Activated CD4-positive, CD25-positive, alpha-beta regulatory T cell treated with anti-CD3 and anti-CD28 coated beads, Interleukin-2, amount 50 U/mL, for 24 hours (primary cell): ENCODE measurements around the gene DLGAP1.
"Not testable (repeated sequence)": the region's sequence is repeated elsewhere in the genome, so short reads cannot be mapped to it uniquely, and the experiment has no call there.

ENCODE experiments used
- ATAC-seq, 2 donors: fragments of 150-1000 bp; cut with Tn5 transposase; one replicate each; pipeline ENCODE4 v1.10.0; 2021; ENCODE audit warnings: mild to moderate bottlenecking in 1 of 2, moderate library complexity in 1 of 2

Gene DLGAP1

GRCh38 chr18:3709205-3709604 is 745.9 kb downstream of the DLGAP1 start:
- ATAC-seq: no peak

DNA sequence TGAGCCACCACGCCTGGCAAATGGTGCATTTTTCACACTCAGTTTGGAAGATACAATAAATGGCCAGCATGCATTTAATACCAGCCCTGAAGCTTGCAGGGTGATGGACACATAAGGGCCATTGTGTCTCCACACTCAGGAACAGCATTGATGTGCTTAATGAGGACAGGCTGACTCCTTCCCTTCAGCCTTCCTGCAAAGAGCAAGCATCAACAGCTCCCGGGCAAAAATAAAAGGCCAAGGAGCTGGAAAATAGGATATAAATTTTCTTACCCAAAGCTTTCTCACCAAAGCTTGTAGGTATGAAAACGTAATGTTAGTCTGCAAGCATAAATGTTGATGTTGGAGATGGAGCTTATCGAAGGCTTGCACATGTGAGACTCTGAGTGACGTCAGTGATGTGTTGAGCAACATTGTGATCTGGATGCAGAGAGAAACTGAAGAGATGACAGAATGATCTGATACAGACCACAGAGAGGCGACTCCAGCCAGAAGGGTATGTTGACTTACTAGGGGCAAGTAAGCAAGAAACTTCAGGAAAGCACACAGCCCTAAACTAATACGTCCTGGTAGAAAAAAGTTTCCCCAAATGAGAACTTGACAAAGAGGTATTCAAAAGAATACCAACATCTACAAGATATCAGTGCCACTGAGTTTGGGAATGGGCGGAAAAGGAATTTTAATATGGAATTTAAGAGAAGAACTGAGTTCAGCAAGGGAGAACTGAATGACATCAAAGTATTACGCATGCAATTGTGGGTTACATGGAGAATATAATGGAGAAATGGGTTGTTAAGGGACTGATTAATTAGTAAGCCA is 748.6 kb downstream of the DLGAP1 start:
- no peak for ATAC-seq

DNA sequence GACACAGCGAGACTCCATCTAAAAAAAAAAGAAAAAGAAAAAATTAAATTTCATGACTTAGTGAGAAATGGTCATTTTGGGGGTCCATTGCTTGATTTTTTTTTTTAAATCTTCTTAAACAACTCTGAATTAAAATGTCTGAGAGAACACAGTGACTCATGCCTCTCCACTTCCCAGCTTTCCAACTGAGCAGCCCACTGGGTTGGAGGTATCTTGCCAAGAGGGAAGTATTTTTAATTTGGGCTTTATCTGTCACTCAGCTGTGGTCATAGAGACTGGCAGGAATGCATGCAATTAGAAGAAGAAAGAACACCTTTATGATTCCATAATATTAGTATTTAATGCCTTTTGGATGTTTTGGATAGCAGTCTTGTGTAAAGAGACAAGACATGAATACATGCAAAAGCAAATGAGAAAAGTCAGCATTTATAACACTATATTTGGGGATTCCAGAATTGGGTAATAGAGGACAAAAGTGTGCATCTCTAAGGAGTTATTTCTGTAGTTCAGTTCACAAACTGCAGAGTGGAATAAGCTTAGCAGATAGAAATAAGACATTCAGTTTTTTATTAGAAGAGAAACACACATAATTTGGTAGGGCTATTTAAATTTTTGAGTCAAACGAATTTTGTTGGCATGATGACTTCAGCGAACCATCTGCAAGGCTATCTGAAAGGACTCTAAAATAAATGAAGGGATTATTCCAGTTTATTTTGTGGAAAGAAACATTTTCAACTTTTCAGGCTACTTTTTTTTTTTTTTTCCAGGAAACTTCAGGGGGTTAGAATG is 750.4 kb downstream of the DLGAP1 start:
- no peak for ATAC-seq

GRCh38 chr18:3703732-3704176 is 751.4 kb downstream of the DLGAP1 start:
- ATAC-seq: no peak

DNA sequence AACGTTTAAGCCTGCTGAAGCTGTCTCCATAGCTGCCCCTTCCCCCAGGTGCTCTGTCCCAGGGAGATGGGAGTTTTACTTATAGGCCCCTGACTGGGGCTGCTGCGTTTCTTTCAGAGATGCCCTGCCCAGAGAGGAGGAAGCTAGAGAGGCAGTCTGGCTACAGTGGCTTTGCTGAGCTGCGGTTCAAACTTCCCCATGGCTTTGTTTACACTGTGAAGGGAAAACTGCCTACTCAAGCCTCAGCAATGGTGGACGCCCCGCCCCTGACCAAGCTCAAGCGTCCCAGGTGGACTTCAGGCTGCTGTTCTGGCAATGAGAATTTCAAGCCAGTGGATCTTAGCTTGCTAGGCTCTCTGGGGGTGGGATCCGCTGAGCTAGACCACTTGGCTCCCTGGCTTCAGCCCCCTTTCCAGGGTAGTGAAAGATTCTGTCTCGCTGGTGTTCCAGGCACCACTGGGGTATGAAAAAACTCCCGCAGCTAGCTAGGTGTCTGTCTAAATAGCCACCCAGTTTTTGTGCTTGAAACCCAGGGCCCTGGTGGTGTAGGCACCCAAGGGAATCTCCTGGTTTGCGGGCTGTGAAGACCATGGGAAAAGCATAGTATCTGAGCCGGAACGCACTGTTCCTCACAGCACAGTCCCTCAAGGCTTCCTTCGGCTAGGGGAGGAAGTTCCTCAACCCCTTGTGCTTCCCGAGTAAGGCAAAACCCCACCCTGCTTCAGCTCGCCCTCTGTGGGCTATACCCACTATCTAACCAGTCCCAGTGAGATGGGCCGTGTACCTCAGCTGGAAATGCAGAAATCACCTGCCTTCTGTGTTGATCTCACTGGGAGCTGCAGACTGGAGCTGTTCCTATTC is 755.2 kb downstream of the DLGAP1 start:
- ATAC-seq: not testable (repeated sequence)

DNA sequence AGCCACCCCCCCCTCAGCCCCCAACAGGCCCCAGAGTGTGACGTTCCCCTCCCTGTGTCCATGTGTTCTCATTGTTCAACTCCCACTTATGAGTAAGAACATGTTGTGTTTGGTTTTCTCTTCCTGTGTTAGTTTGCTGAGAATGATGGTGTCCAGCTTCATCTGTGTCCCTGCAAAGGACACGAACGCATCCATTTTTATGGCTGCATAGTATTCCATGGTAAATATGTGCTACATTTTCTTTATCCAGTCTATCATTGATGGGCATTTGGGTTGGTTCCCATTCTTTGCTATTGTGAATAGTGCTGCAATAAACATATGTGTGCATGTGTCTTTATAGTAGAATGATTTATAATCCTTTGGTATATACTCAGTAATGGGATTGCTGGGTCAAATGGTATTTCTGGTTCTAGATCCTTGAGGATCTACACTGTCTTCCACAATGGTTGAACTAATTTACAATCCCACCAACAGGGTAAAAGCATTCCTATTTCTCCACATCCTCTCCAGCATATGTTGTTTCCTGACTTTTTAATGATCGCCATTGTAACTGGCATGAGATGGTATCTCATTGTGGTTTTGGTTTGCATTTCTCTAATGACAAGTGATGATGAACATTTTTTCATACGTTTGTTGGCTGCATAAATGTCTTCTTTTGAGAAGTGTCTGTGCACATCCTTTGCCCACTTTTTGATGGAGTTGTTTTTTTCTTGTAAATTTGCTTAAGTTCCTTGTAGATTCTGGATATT is 760.9 kb downstream of the DLGAP1 start:
- ATAC-seq: not testable (repeated sequence)

DNA sequence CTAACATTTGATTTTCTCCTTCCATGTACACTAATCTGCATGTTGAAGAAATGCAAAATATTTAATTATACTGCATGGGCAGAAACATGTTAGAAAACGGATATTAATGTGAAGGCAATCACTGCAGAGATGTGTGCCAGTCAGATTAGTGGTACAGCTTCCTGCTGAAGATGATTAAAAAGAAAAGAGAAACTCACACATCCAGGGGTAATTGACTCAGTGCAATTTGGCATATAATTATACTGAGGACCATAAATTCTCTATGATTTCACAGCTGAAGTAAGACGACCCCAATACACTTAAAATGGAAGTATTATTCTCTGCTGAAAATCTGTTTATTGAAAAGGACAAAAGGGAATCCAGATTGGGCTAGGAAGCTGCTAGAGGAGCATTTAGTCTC is 761.7 kb downstream of the DLGAP1 start:
- ATAC-seq: no peak

DNA sequence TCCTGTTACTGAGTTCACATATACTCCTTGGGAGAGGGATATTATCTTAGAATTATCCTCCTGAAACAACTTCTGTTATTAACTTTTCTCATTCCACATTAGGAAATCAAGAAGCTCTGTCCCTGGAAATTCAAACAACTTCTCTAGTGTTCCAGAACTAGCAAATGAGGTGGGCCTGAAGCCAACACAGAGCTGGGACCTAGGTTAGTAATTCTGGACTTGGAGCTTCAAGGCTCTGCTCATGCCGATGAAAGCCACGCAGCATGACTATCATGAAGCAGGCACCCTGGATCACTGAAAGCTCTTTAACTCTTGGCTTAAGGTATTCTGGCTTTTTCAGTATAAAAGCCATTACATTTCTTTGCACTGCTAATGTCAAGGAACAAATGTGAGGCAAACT is 762.4 kb downstream of the DLGAP1 start:
- no peak for ATAC-seq

DNA sequence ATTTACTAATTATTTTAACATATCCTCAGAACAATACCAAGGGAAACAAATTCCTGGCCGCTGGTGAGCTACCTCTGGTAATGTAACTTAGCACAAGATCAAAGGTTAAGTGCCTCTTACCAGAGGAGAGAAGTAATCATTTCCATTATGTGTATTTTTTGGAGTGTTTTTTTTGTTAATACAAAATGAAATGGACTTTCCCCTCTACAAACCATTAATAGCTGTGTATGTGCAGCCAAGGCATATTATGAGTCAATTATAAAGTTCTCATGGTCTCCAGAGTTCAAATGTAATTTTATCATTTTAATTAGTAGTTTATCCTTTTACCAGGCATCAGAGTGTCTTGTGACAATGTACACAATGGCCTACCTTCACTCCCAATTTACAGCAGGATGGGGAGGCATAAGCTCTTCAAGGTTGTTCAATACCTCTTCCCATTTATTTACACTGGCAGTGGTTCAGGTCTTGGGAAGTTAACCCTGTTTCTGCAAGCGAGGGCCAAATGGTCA is 762.9 kb downstream of the DLGAP1 start:
- no peak for ATAC-seq

DNA sequence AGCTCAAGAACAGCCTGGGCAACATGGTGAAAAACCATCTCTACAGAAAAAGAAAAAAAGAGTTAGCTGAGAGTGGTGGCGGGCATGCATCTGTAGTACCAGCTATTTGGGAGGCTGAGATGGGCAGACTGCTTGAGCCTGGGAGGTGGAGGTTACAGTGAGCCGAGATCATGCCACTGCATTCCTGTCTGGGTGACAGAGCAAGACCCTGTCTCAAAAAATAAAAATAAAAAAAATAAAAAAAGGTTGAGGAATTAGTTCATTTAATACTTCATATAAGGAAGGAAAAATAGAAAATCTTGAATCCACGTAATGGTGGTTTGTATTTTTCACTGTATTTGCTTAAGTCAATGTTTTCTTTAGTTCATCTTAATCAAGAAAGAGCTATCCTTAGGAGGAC is 763.4 kb downstream of the DLGAP1 start:
- no peak for ATAC-seq

GRCh38 chr18:3690764-3691066 is 764.4 kb downstream of the DLGAP1 start:
- no peak for ATAC-seq

DNA sequence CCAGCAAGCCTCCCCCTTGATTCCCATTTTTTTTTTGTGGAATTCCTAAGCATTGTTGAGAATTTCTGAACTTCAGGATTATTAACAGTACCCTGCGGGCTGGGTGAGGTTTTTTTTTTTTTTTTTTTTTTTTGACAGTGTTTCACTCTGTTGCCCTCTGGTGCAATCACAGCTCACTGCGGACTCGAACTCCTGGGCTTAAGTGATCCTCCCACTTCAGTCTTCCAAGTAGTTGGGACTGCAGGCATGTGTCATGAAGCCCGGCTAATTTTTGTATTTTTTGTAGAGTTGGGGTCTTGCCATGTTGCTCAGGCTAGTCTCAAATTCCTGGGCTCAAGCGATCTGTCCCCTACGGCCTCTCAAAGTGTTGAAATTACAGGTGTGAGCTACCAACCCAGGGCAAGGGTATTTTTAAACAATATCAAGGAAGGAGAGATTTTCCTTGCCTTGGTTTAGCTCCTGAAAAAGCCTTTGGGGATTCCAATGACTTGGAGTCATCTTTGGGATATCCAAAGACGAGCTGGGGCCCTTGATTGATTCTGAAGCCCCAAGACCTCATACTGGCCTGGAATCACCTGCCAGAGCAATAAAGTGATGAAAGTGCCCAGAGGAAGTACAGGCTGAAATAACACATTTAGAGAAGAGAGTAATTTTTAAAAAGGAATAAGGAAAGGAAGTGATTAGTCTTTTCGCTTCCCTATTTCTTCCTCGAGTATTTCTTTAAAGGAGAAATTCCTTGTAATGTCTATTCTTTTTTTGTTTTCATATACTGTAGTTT is 764.9 kb downstream of the DLGAP1 start:
- ATAC-seq: no peak

- no peak for ATAC-seq
Measured at GRCh38 chr18:3689091-3689490, 766.0 kb downstream of the DLGAP1 start.

DNA sequence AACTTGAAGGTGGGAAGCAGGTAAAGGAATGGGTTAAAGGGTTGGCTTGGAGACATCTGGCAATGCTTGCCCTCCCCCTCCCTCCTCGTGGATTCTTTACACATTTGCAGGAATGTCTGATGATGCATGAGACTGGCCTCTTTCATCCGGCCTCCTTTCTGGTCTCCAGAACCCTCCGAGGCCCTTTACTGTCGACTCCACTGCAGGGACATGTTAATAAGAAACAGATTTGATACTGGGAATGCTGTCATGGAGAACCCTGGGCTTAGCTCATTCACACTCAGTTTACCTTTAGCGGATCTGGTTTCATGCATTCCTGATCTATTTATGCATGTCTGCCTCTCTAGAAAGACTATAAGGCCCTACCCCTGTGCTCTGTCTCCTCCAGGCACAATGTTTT is 766.4 kb downstream of the DLGAP1 start:
- no peak for ATAC-seq

DNA sequence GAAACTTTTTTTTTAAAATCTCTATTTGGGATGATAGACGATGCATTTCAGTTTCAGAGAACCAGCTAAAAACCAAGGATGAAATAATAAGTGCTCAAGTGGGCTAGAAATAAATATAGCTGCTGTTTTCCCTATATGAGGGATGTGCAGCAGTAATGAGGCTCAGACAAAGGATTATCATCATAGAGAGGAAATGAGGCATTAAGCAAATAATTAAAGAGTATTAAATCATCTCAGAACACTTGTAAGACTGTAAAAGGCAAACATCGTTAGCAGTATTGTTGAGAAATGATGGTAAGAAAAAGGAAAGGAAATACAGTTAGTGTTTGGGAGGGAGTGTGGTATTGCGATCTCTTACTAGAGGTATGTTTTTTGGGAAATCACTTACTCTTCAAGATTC is 771.6 kb downstream of the DLGAP1 start:
- no peak for ATAC-seq

DNA sequence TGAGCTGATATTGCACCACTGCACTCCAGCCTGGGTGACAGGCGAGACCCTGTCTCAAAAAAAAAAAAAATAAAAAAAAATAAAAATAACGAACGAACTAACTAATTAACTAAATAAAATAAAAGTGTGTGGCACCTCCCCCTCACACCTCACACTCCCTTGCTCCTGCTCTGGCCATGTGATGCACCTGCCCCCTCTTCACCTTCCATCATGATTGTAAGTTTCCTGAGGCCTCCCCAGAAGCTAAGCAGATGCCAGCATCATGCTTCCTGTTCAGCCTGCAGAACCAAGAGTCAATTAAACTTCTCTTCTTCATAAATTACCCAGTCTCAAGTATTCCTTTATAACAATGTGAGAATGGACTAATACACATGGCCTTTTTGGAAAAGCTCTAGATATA is 773.0 kb downstream of the DLGAP1 start:
- ATAC-seq: no peak

- no peak for ATAC-seq
Measured at GRCh38 chr18:3679241-3679640, 775.9 kb downstream of the DLGAP1 start.

GRCh38 chr18:3675994-3676393 is 779.1 kb downstream of the DLGAP1 start:
- ATAC-seq: no peak

- no peak for ATAC-seq
Measured at GRCh38 chr18:3675446-3675845, 779.7 kb downstream of the DLGAP1 start.

GRCh38 chr18:3671176-3671575 is 783.9 kb downstream of the DLGAP1 start:
- no peak for ATAC-seq

GRCh38 chr18:3669376-3669775 is 785.7 kb downstream of the DLGAP1 start:
- ATAC-seq: no peak
